Gastrocnemius medialis (tissue), 4 donors: ENCODE measurements around the gene SERPINB6. TPM values are rescaled to one million over a fixed set of nuclear protein-coding genes. Genes with fewer than 3 reads are reported as not detected.

Source experiments
- ATAC-seq, 2 donors: fragments of 150-250 bp; one replicate each; pipeline ENCODE4 v1.9.1; 2016
- DNase-seq, 2 donors: peaks; one replicate each; pipeline ENCODE4 v3.0.0-alpha.2; 2019
- H3K27ac ChIP-seq, 4 donors: fragments of 200-600 bp; sonication (generic); 1 replicate in 1 of 4; 2 replicates in 3 of 4; pipeline ENCODE4 v1.5.1; 2016 to 2018; ENCODE audit warnings: mild to moderate bottlenecking in 2 of 4, moderate library complexity in 1 of 4
- H3K27me3 ChIP-seq, 3 donors: fragments of 200-600 bp; sonication (generic) in 2 of 3; 1 replicate in 1 of 3; 2 replicates in 2 of 3; pipeline versions ENCODE4 v1.5.1 to v1.6.0; 2016 to 2019; ENCODE audit warnings: mild to moderate bottlenecking in 1 of 3, moderate library complexity in 1 of 3
- H3K36me3 ChIP-seq, 2 donors: fragments of 200-600 bp; sonication (generic) in 1 of 2; one replicate each; pipeline ENCODE4 v1.5.1; 2017 to 2018
- H3K4me1 ChIP-seq, 2 donors: fragments of 200-600 bp; sonication (generic) in 1 of 2; one replicate each; pipeline ENCODE4 v1.5.1; 2016 to 2017; ENCODE audit warnings: mild to moderate bottlenecking in 2 of 2
- H3K4me3 ChIP-seq, 4 donors: fragments of 200-600 bp; sonication (generic) in 3 of 4; 1 replicate in 1 of 4; 2 replicates in 3 of 4; pipeline ENCODE4 v1.5.1; 2016 to 2019; ENCODE audit warnings: mild to moderate bottlenecking in 2 of 4
- H3K9me3 ChIP-seq, 3 donors: fragments of 200-600 bp; sonication (generic) in 2 of 3; 1 replicate in 1 of 3; 2 replicates in 2 of 3; pipeline ENCODE4 v1.5.1; 2016 to 2019
- POLR2A ChIP-seq, 2 donors: fragments of 450-650 bp; IDR thresholded peaks; one replicate each; pipeline ENCODE4 v1.6.1; 2017; ENCODE audit warnings: antibody characterized with exemption in 2 of 2, mild to moderate bottlenecking in 2 of 2, moderate library complexity in 2 of 2
- in situ Hi-C, 4 donors: fragments of 200-750 bp; cut with MboI; loops; one replicate each; pipeline versions ENCODE4 v1.15.0 to v1.8.0; 2017; ENCODE audit warnings: low sequenced_read_pairs in 4 of 4
- intact Hi-C: fragments of 100-400 bp; cut with DNase I; formaldehyde crosslinking; loops from one replicate; pipeline ENCODE4 v1.15.1; 2023; ENCODE audit warnings: low total_unique reads
- total RNA-seq, 4 donors: library from RNA; depleted of rRNA; stranded (reverse); fragments of >200 nt; gene quantifications; one replicate each; pipeline versions ENCODE4 v1.1.0 to v1.2.3, GENCODE V29; 2016
- TF ChIP-seq, protein P1 (sequence below), 5 experiments: fragments of 450-650 bp in 3 of 5; fragments of 200-600 bp in 2 of 5; sonication (generic) in 2 of 5; IDR thresholded peaks in 4 of 5; conservative IDR thresholded peaks in 1 of 5; 1 replicate in 4 of 5; 2 replicates in 1 of 5; pipeline ENCODE4 v1.5.1; 2016 to 2019; ENCODE audit warnings: antibody characterized with exemption in 5 of 5, mild to moderate bottlenecking in 3 of 5, moderate library complexity in 3 of 5

The SERPINB6 gene
- total RNA-seq, 4 donors from 2014 or later: 114 to 260 (median 189) TPM

DNA sequence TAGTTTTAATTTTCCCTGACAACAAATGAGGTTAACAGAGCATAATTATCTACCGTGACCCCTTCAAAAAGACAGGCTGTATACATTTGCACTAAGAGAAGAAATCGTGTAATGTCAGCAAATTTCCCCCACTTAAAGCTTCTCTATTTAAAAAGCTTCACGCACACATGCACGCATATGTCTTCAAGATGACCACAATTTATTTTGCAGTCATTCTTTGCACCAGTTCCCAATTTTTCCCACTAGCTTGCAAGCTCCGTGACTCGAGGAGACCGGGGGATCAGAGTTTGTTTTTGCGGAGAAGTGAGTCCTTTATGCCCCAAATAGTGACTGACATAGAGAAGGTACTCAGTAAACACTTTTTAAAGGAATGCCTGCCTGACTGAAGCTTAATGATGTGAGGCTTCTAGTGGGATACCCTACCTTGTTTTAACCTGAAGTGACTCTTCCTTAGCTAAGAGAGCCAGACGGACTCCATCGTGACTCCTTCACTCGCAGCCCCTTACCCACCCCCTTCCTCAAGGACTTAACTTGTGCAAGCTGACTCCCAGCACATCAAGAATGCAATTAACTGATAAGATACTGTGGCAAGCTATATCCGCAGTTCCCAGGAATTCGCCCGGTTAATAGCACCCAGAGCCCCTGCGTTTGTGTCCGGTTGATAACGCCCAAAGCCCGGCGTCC is 19.0 kb upstream of the SERPINB6 start:
- Histone ChIP-seq H3K4me3 (peak overlapping the region; percentile 58 to 84 (median 84)), H3K27ac (peak overlapping the region; percentile 80 to 95 (median 94)), H3K36me3 (no peaks in the 10 kb centered on the region), H3K9me3 (no peaks in the 10 kb centered on the region), H3K27me3 (no peaks in the 10 kb centered on the region), H3K4me1 (peaks cover 7 to 19% of the 10 kb centered on the region in 2 donors)
- DNase-seq (no peak), ATAC-seq (no peak)
- intact Hi-C loops (no loop called here), in situ Hi-C loops (loop anchor here in 3 of 4 donors (5.0 to 25.0 kb wide), 3 partner anchors 62 to 272 kb away; partner anchors contain the start of gene PSMG4 (in 1 of the 3))
- TF ChIP-seq, protein P1, sequence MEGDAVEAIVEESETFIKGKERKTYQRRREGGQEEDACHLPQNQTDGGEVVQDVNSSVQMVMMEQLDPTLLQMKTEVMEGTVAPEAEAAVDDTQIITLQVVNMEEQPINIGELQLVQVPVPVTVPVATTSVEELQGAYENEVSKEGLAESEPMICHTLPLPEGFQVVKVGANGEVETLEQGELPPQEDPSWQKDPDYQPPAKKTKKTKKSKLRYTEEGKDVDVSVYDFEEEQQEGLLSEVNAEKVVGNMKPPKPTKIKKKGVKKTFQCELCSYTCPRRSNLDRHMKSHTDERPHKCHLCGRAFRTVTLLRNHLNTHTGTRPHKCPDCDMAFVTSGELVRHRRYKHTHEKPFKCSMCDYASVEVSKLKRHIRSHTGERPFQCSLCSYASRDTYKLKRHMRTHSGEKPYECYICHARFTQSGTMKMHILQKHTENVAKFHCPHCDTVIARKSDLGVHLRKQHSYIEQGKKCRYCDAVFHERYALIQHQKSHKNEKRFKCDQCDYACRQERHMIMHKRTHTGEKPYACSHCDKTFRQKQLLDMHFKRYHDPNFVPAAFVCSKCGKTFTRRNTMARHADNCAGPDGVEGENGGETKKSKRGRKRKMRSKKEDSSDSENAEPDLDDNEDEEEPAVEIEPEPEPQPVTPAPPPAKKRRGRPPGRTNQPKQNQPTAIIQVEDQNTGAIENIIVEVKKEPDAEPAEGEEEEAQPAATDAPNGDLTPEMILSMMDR (IDR thresholded peaks at IDR 0.05 in 4 of 5, conservative IDR thresholded peaks at IDR 0.05 in 1 of 5): no peak
- TF ChIP-seq POLR2A (IDR thresholded peaks at IDR 0.05): no peak

DNA sequence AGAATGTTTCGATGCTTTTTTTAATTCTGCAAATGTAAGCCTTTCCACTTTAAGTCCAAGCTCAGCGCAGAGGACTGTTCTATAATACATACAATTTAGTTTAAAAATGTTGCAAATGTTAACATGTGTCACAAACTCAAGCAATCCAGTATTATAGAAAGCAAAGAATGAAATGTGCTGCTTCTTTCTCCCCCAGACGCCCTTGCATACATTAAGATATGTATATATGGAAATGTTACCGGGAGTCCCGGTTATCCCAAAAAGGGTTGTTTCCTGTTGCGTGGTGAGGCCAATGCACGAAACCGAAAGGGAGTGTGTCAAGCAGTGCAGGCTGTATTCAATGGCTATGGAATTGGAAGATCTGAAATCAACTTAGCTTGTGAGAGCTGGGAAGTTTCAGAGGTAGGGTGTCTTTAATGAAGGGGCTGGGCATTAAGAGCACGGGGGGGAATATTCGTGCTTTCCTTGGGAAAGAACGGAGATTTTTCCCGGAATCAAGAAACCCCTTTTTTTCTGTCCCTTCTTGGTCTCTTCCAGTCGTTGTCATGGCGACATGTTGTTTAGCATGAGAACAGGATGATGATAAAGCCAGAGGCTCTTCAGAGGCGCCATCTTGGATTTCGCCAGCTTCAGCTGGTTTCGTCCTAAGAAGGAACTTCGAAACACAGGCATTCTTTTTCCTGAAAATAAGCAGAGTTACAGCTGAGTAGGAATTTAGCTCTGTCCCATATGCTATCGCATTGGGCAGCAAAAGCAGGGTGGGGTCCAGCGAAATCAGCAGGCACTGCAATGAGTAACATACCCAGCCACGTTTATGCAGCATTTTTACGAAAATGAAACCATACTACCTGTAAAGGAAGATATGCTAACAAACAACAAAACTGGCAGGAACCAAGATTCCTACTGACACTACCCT is 18.2 kb upstream of the SERPINB6 start:
- in situ Hi-C loops: loop anchor here in 3 of 4 donors (5.0 to 25.0 kb wide), 4 partner anchors 37 to 273 kb away; partner anchors contain the start of gene PSMG4 (in 1 of the 3)
- Histone ChIP-seq H3K27ac (peak overlapping the region; percentile 80 to 95 (median 94)), H3K9me3 (no peaks in the 10 kb centered on the region), H3K27me3 (no peaks in the 10 kb centered on the region), H3K4me1 (peaks cover 7 to 19% of the 10 kb centered on the region in 2 donors), H3K4me3 (peak overlapping the region; percentile 58 to 84 (median 84)), H3K36me3 (no peaks in the 10 kb centered on the region)
- intact Hi-C loops: loop anchor here (1.0 to 5.0 kb wide), 4 partner anchors 19 to 222 kb away; partner anchors contain the start of genes SERPINB6 and WRNIP1
- peak; percentile 82 to 88 for ATAC-seq
- TF ChIP-seq, protein P1 (IDR thresholded peaks at IDR 0.05 in 4 of 5, conservative IDR thresholded peaks at IDR 0.05 in 1 of 5): no peak
- TF ChIP-seq POLR2A (IDR thresholded peaks at IDR 0.05): peak; percentile 39 to 51
- DNase-seq: peak; percentile 69 to 89

DNA sequence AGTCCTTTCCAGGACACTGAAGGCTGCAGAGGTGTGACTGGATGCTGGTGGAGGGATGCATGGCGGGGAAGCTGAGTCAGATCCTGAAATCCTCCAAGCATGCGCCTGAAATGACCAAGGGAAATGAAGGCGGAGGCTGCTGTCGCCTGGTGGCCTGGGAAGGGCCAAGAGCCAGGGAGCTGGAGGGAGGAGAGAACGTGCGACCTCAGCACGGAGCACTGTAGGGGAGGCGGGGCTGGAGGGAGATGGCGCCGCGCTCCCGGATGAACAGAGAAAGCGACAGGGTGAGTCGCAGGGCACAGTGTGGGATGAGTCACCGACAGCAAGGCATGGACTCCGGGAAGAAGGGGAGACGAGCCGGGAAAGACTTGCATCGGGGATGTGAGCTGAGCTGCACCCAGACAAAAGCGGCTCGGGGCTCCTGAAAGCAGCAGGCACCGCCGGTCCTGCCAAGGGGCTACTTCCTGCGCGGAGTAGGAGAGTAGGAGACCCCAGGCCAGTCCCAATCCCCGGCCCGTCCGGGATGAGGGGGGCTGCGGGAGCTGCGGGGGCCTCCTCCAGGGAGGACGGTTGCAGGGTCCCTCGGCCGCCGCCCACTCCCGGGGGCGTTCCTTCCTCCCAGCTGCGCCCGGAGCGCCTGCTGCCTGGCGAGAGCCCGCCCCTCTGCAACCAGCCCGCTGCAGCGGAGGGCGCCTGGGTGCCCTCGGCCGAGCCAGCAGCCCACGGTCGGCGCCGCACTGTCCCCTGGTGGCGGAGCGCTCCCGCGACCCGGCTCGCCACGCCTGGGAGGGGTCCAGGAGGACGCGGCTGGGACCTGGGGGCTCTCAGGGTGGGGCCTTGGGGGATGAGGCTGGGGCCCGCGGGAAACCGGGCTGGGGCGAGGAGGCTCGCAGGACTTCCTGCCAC is 17.3 kb upstream of the SERPINB6 start:
- Histone ChIP-seq H3K4me1 (peaks cover 7 to 19% of the 10 kb centered on the region in 2 donors), H3K27ac (peak overlapping the region; percentile 80 to 95 (median 94)), H3K36me3 (no peaks in the 10 kb centered on the region), H3K9me3 (no peaks in the 10 kb centered on the region), H3K27me3 (no peaks in the 10 kb centered on the region), H3K4me3 (peak overlapping the region; percentile 58 to 84 (median 84))
- DNase-seq (peak; percentile 85 to 88), ATAC-seq (peak; percentile 73 to 82)
- in situ Hi-C loops: loop anchor here in 2 of 4 donors (5.0 to 25.0 kb wide), 2 partner anchors 36 to 274 kb away; partner anchors contain the start of gene PSMG4 (in 1 of the 2)
- peak; percentile 46 to 69 for TF ChIP-seq POLR2A (IDR thresholded peaks at IDR 0.05)
- TF ChIP-seq, protein P1 (IDR thresholded peaks at IDR 0.05 in 4 of 5, conservative IDR thresholded peaks at IDR 0.05 in 1 of 5): peak in 4 of 5 experiments; percentile 86 to 99 (median 94)
- intact Hi-C loops: loop anchor here (1.0 to 5.0 kb wide), 5 partner anchors 18 to 221 kb away; partner anchors contain the start of genes SERPINB6 and WRNIP1

DNA sequence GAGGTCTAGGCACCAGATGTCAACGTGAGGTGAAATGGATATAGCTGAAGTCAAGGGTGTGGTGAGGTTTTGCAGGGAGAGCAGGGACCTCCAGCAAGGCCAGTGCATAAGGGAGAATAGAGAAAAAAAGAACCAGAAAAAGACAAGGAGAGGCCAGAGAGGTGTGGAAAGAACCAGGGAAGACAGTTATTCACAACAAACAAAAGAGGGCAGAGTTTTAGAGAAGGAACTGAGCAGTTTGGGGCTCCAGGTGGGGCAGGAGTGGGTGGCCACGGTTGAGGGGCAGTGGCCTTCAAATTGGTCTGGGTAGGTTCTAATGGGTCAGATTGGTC is 16.7 kb upstream of the SERPINB6 start:
- H3K4me1 ChIP-seq: peaks cover 7 to 19% of the 10 kb centered on the region in 2 donors
- DNase-seq (no peak), ATAC-seq (no peak)
- intact Hi-C loops (loop anchor here (1.0 to 5.0 kb wide), 4 partner anchors 17 to 221 kb away; partner anchors contain the start of genes SERPINB6 and WRNIP1), in situ Hi-C loops (loop anchor here in 2 of 4 donors (5.0 to 25.0 kb wide), 2 partner anchors 36 to 274 kb away; partner anchors contain the start of gene PSMG4 (in 1 of the 2))
- TF ChIP-seq, protein P1 (IDR thresholded peaks at IDR 0.05 in 4 of 5, conservative IDR thresholded peaks at IDR 0.05 in 1 of 5): no peak
- TF ChIP-seq POLR2A (IDR thresholded peaks at IDR 0.05): no peak
- H3K36me3 ChIP-seq: no peaks in the 10 kb centered on the region
- H3K27ac ChIP-seq: peak overlapping the region; percentile 80 to 95 (median 94)
- no peaks in the 10 kb centered on the region for H3K27me3 ChIP-seq
- H3K4me3 ChIP-seq: peak overlapping the region; percentile 58 to 84 (median 84)
- no peaks in the 10 kb centered on the region for H3K9me3 ChIP-seq
